H1 (cell line): ENCODE results near the gene CDK3. TPM values are rescaled to one million over a fixed set of nuclear protein-coding genes. Genes with fewer than 3 reads are reported as not detected.

Experiments
- ASH2L ChIP-seq: fragments of 200-600, 300-600 bp; sonication (generic); IDR thresholded peaks from one replicate; pipeline ENCODE4 v1.7.1; 2017; ENCODE audit warnings: low read length
- ATF2 ChIP-seq: IDR thresholded peaks from 2 replicates; pipeline ENCODE4 v1.6.1; 2012; ENCODE audit warnings: low read length, inconsistent platforms
- CBX5 ChIP-seq: fragments of 300-800, 300-1000 bp; sonication (generic); IDR thresholded peaks from 2 replicates; pipeline ENCODE4 v1.7.1; 2016; ENCODE audit warnings: antibody characterized with exemption, low read length, low read depth
- CHD1 ChIP-seq: IDR thresholded peaks from 2 replicates; pipeline ENCODE4 v1.6.1; 2012; ENCODE audit warnings: low read depth, low read length, improper control_type of control experiment
- KDM5A ChIP-seq: fragments of 200-600 bp; IDR thresholded peaks from 2 replicates; pipeline ENCODE4 v1.7.1; 2012; ENCODE audit warnings: mild to moderate bottlenecking, low read length, inconsistent platforms, mixed read lengths
- POLR2A ChIP-seq, 2 experiments: IDR thresholded peaks; 1 replicate in 1 of 2; 2 replicates in 1 of 2; pipeline ENCODE4 v1.6.1; 2011; ENCODE audit warnings: low read depth in 2 of 2, low read length in 2 of 2, mild to moderate bottlenecking in 2 of 2; ENCODE audit errors: control extremely low read depth in 1 of 2
- RBBP5 ChIP-seq: IDR thresholded peaks from 2 replicates; pipeline ENCODE4 v1.7.1; 2012; ENCODE audit warnings: low read depth, mild to moderate bottlenecking, inconsistent platforms, low read length, moderate library complexity, borderline replicate concordance
- SIN3A ChIP-seq, 2 experiments: IDR thresholded peaks in 1 of 2; conservative IDR thresholded peaks in 1 of 2; 2 replicates each; pipeline ENCODE4 v1.6.1; 2011 to 2012; ENCODE audit warnings: low read length in 2 of 2, improper control_type of control experiment in 1 of 2, low read depth in 1 of 2, mild to moderate bottlenecking in 1 of 2
- ZNF274 ChIP-seq: IDR thresholded peaks from 2 replicates; pipeline ENCODE4 v1.7.0; 2012; ENCODE audit warnings: low read length, borderline replicate concordance; ENCODE audit errors: extremely low read depth
- polyA plus RNA-seq, 7 experiments: library from polyadenylated mRNA; depleted of rRNA in 3 of 7; stranded (reverse) in 5 of 7; unstranded in 2 of 7; fragments of >200 nt in 5 of 7; fragments of 200-250 nt in 2 of 7; gene quantifications; 1 replicate in 5 of 7; 2 replicates in 1 of 7; 4 replicates in 1 of 7; pipeline versions ENCODE4 v1.2.1 to v1.2.3, GENCODE V29; 2011 to 2013; ENCODE audit warnings: missing spikeins in 2 of 7, mixed read lengths in 2 of 7
- total RNA-seq: library from RNA; stranded (reverse); fragmentation: NEBNext Ultra II Directional; extraction: Animal tissue kit (Norgen Biotek cat#: 25700); gene quantifications from 2 replicates; pipeline ENCODE4 v1.2.1, GENCODE V29; 2021

Gene CDK3
- total and polyA plus RNA-seq, 2 of the 8 experiments (the other 6 are each of a cell fraction or from before 2014, with no cell fraction given): 10.0 to 14.6 TPM

DNA sequence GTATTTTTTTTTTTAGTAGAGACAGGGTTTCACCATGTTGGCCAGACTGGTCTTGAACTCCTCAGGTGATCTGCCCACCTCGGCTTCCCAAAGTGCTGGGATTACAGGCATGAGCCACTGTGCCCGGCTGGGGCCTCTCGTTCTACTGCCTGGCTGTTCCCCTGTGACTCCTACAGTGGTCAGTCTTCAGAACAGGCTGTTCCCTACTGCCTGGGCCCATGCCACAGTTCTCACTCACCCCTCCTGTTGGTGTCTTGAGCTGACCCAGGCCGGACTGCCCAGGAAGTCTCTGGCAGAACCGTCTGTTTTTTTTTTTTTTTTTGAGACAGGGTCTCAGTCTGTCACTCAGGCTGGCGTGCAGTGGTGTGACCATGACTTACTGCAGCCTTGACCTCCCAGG lies 3.3 kb downstream of the CDK3 start (continued):
- no peak for TF ChIP-seq RBBP5
- TF ChIP-seq ASH2L: no peak
- TF ChIP-seq SIN3A (conservative IDR thresholded peaks at IDR 0.05 in 1 of 2, IDR thresholded peaks at IDR 0.05 in 1 of 2; ENCODE audit: low read depth in 1 of 2, low read length in 2 of 2): no peak
- no peak for TF ChIP-seq POLR2A (IDR thresholded peaks at IDR 0.05; ENCODE audit: control extremely low read depth in 1 of 2, low read depth in 2 of 2, low read length in 2 of 2)
- TF ChIP-seq CBX5: no peak
- no peak for TF ChIP-seq KDM5A
- TF ChIP-seq ZNF274: no peak
- TF ChIP-seq CHD1: no peak
- TF ChIP-seq ATF2: no peak
